T-helper 2 cell treated with Interferon-gamma antibody and Interleukin-4, amounts not matched to agents 100 ng/mL and 5 ng/mL, for 36 hours (primary cell): ENCODE data around the gene MED29. TPM values are rescaled to one million over a fixed set of nuclear protein-coding genes. Genes with fewer than 3 reads are reported as not detected.

Source experiments
- intact Hi-C: fragments of 100-400 bp; cut with micrococcal nuclease; formaldehyde crosslinking; loops from one replicate; pipeline ENCODE4 v1.15.1; 2023
- total RNA-seq: library from RNA; stranded (reverse); gene quantifications from 2 replicates; pipeline ENCODE4 v1.2.3, GENCODE V29; 2022

MED29 gene
- total RNA-seq, 1 donor from 2014 or later, result 35.8 TPM

DNA sequence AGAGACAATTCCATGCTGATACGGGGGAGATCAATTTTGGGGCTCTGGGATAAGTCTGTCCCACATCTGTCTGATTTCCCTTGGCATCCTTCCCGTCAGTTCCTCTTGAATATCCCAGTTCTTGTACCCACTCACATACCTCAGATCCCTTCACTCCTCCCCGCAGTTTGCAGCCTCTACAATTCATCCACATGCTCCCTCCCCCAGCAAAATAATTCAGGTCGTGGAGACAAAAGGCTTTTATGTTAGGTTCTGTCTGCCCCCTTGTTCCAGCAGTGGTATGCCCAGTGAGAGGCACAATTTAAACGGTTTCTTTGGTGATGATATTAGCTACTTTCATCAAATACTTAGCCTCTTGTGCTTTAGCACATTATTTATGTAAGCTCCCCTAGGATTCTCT is 35.0 kb downstream of the MED29 start:
- intact Hi-C loops, result no loop called here

DNA sequence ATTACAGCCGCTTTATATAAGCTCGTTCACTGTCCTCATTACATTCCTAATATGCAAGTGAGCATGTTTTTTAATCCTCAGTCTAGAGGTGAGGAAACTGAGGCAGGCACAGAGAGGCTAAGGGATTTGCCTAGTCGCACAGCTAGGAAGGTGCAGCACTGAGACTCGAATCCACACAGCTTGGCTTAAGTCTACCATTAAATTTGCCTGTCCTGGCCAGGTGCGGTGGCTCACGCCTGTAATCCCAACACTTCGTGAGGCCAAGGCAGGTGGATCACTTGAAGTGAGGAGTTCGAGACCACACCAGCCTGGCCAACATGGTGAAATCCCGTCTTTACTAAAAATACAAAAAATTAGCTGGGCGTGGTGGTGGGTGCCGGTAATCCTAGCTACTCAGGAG is 36.5 kb downstream of the MED29 start:
- intact Hi-C loops, result no loop called here

DNA sequence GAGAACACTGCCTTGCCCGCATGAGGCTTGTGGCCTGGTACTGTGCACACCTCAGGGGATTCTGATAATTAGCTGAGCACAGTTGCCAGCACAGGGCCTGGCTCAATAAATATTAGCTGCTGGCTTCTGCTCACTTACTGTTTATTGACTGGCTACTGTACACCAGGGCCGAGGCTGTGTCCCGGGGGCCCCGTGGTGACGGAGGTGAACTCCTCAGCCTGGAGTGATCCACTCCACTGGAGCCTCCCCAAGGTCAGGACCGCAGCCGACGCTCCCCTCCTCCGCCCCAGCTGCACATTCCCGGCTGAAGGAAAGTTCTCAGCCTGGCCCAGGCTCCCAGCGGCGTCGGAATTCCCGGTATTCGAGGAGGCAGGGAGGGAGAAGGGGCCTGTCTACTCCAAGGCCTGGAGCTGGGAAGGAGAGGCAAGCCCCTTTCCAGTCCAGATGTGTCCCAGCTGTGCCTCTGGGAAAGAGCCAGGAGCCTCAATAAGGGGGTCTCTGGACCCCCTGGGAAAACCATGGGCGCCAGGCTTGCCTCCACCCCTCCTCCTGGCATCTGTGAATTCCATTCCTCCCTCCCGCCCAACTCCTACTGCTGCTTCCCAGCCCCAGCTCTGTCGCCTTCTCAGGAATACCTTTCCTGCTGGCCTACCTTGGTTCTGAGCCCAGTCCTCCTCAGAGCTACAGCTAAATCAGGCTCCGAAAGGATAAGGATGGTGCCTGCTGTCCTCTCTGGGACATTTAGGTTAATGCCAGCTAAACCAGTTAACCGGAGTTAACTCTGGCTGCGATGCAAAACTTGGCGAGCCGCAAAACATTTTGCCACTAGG is 37.3 kb downstream of the MED29 start:
- intact Hi-C loops, result no loop called here

DNA sequence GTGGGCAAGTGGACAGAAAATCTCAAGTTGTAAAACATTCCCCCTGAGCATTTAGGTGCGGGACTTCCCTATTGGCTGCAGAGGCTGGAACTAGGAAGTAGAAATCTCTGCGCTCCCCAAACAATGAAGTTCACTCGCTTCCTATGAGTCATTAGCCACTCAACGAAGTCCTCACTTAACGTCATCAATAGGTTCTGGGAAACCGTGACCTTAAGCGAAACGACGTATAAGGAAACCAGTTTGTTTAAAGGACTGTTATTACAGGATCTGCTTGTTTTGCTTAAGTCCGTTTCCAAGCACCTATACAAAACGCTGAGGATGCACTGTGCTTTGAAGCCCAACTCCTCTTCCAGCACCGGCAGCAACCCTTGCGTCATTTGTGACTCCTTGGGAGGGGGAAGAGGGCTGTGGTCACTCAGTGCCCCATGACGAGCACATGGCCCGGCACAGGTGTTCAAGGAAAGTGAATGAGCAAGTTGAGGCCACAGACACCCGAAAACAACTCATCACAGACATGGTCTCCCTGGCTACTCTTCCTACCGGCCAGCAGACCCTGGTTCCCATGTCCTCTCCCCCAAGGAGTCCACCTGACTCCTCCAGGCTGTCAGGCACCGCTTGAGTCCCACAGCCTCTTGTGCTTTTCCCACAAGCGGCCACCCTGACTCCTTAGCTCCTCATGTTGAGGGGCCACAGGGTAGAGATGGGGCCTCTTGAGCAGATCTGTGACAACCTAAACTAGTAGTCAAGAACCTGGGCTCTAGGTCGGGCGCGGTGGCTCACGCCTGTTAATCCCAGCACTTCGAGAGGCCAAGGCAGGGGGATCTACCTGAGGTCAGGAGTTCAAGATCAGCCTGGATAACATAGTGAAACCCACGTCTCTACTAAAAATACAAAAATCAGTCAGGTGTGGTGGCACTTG is 39.8 kb downstream of the MED29 start:
- intact Hi-C loops, result loop anchor here (1.0 kb wide), 1 partner anchor 19 kb away; the partner anchor contains the start of gene PLEKHG2

DNA sequence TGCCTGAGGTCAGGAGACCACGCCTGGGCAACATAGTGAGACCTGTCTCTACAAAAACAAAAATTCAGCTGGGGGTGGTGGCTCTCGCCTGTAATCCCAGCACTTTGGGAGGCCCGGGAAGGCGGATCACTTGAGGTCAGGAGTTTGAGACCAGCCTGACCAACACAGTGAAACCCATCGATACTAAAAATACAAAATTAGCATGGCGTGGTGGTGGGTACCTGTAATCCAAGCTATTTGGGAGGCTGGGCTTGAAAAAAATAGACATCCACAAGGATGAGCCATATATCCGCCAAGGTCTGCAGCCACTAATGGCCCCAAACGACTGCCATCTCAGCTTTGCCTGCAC is 41.5 kb downstream of the MED29 start:
- intact Hi-C loops, result no loop called here

DNA sequence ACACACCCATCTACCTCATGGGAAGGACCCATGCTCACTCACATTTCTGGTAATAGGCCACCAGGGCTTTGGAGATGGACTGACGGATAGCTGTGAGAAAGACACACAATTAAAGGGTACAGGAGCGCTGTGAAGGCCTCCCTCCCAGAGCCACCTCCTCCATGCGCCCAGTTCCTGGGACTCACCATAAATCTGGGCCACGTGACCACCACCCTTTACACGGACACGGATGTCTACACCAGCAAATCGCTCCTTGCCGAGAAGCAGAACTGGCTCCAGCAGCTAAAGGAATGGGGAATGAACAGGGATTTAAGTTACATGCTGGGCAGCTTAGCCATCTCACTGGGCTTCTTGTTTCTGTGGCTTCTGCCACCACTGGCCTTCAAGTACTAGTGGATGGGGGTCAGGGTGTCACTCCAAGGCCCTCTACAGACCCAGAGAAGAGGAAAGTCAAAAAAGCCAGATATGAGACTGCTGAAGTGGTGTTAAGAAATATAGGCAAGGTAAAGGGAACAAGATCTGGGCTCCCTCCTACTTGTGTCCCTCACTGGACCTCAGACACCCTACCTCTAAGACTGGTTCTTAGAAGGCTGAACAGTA is 42.4 kb downstream of the MED29 start:
- intact Hi-C loops, result no loop called here

DNA sequence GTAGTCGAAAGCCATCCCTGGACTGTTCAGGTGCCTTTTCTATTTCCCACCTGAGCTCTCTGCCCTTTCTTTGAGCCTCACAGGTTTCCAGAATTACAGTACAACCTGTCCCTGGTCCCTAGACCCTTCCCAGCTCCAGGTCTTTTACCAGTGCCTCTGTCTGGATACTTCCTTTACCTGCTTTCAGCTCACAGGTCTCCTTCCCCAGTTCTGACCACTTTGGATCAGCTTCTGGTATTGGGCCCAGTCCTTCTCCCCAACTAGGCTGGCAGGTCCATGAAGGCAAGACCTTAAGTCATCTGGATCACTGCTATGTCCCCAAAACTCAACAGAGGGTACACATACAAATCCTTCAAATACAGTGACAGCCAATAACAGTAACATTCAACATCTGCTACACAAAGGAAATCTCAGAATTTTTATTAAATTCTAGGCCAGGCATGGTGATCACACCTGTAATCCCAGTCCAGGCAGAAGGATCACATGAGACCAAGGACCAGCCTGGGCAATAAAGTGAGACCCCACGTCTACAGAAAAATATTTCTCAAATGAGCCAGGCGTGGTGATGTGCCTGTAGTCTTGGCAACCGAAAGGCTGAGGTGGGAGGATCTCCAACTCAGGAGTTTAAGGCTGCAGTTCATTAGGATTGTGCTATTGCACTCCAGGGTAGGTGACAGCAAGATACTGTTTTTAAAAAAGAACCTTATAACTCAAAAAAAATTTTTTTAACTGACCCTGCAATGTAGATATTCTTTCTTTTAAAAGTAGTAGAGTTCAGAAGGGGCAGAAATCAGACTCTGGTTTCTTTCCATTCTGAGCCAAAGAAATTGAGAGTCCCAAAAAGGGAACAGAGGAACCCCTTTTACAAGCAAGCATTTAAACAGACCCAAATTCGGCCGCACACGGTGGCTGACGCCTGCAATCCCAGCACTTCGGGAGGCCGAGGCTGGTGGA is 43.2 kb downstream of the MED29 start:
- intact Hi-C loops, result no loop called here

DNA sequence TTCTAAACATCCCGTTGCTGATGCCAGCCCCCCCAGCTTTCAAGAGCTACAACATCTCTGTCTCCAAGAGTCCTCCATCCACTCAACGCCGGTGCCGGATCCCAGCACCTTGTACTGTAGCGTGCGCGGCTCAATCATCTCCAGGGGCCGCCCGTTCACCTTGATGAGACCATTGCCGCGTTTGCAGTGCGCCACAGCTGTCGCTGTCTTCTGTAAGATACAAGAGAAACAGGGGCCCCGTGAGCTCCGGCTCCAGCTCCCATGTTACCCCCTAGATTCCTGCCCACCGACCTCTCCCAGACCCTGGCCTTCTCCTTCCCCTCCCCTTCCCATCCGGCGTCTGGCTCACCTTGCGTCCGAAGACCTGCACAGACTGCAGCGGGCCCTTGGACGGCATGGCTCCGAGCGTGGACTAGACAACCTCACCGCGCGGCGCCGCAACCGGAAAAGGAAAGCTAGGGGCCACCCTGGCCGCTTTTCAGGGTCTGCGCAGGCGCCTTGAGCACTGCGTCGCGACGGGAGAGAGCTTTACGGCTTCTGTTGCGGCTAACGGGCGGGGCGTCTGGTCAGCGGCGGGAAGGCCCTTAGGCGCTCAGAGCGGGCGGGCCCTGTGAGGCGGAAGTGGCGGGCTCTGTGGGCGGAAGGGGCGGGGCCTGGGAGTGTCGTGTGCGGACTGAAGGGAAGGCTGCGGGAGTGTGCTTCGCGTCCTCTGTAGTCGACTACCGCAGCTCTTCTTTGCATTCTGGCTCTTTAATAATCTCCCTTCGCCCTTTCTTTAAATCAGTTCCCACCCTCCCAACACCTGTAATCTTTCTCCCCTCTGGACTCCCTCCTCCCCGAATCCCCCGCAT is 44.5 kb downstream of the MED29 start, which contains the start of gene RPS16:
TSS of gene RPS16 (minus strand) at position 451 of the 851 bp plus-strand sequence. CDS start at position 397, 54 bp downstream.
- intact Hi-C loops, result loop anchor here (1.0 to 2.0 kb wide), 4 partner anchors 10 to 45 kb away; partner anchors contain the start of genes MED29, PAF1, PLEKHG2 and SUPT5H

DNA sequence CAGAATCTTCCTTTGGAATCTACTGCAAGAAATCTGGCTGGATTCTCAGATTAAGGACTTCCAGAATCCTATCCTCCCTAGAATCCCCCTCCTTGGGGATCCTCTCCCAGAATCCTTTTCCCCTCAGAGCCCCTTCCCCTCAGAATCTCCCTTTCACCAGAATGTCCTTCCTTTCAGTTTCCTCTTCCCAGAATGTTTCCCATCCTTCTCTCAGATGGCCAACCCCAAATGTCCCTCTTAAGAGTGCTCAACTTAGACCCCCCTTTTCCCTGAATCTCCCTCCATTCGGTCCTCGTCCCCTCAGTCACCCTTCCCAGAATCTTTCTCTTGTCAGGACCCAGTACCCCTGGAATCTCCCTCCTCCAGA is 45.2 kb downstream of the MED29 start:
- intact Hi-C loops, result loop anchor here (1.0 to 2.0 kb wide), 4 partner anchors 9 to 45 kb away; partner anchors contain the start of genes MED29, PAF1, PLEKHG2 and SUPT5H

DNA sequence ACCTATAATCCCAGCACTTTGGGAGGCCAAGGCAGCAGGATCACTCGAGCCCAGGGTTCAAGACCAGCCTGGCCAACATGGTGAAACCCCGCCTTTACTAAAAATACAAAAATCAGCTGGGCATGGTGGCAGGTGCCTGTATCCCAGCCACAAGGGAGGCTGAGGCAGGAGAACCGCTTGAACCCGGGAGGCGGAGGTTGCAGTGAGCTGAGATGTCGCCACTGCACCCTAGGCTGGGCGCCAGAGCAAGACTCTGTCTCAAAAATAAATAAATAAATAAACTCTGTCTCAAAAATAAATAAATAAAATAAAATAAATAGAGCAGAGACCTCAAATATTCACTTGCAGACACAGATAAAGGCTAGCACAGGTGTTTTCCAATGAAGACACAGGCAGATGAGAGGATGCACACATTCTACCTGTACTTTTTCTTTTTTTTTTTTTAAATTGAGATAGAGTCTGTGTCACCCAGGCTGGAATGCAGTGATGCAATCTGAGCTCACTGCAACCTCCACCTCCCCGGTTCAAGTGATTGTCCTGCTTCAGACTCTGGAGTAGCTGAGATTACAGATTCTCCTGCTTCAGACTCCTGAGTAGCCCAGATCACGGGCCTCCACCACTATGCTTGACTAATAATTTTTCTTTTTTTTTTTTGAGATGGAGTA is 47.2 kb downstream of the MED29 start:
- intact Hi-C loops, result no loop called here

DNA sequence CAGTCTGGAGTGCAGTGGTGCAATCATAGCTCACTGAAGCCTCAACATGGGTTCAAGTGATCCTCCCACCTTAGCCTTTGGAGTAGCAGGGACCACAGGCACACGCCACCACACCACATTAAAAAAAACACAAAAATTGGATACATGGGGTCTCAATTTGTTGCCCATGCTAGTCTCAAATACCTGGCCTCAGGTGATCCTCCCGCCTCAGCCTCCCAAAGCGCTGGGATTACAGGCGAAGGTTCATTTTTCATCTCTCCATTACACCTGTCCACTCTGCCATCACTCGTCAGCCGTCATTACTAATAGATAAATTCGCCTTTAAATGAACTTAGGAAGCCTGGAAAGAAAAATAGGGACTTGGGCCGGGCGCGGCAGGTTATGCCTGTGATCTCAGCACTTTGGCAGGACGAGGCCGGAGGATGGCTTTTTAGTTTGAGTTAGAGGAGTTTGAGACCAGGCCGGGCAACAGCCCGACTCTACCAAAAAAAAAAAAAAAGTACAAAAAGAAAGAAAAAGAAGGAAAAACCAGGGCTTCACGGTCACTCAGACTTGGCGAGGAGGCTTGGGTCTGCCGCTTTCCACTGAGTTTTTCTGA is 53.5 kb downstream of the MED29 start:
- intact Hi-C loops, result loop anchor here (1.0 to 10.0 kb wide), 4 partner anchors 8 to 400 kb away; partner anchors contain the start of genes FBL, PLEKHG2 and TIMM50

DNA sequence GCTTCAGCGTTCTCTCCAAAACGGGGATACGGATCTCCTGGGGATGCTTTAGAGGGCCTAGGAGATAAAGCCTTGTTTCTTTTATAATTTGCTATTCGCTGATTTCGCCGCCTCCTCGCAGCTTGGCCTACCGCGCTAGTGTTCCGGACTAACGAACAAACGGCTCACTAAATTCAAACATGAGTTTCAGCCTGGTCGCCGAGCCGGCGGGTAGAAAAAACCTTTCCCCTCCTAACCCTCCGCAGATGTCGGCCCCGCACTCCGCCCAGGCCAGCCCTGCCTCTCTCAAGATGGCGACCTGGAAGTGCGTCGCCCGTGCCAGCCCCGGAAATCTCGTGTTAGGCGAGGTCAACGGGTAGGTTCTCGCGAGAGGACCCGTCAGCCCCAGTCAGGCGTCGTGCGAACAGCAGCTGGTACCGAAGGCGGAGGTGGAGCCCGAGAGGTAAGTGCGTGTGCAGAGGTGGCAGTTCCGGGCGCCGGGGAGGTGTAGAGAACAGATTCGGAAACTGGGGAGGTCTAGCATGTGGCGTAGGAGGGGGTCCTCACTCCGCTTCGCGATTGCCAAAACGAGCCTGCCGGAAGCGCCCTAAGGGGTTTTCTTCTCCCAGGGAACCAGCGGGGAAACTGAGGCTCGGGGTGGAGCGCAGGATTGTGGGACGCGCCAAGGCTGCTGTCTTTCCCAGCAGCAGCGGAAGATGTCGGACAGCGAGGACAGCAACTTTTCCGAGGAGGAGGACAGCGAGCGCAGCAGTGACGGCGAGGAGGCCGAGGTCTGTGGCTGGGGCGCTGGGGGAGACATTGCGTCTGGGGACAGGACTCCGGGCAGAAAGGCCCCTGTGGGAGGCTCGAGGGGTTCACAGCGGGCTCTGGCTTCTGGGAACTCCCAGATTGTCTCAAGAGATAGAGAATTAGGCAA is 54.3 kb downstream of the MED29 start, which contains the start of gene SUPT5H:
TSS of gene SUPT5H (plus strand) at position 387 of the 916 bp plus-strand sequence. CDS start at position 696, 309 bp downstream.
- intact Hi-C loops, result loop anchor here (1.0 to 10.0 kb wide), 4 partner anchors 9 to 399 kb away; partner anchors contain the start of genes FBL, PLEKHG2 and TIMM50

DNA sequence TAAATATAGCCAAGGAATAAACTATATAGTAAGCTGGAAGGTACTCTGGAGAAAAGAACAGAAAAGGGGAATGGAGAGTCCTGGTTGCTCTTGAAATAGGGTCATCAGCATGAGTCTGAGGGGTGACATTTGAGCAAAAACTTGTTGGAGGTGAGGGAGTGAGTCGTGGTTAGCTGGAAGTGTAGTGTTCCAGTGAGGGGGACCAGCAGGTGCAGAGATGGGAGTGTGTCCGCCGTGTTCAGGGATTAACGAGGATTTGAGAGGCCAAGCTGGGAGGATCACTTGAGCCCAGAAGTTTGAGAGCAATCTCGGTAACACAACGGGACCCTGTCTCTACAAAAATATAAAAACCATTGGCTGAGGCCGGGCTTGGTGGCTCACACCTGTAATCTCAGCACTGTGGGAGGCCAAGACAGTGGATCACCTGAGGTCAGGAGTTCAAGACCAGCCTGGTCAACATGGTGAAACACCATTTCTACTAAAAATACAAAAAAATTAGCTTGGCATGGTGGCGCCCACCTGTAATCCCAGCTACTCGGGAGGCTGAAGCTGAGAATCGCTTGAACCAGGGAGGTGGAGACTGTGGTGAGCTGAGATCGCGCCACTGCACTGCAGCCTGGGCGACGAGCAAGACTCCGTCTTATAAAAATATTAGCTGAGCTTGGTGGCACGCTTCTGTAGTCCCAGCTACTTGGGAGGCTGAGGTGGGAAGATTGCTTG is 55.3 kb downstream of the MED29 start:
- intact Hi-C loops, result loop anchor here (10.0 kb wide), 1 partner anchor 398 kb away; the partner anchor contains the start of gene FBL

DNA sequence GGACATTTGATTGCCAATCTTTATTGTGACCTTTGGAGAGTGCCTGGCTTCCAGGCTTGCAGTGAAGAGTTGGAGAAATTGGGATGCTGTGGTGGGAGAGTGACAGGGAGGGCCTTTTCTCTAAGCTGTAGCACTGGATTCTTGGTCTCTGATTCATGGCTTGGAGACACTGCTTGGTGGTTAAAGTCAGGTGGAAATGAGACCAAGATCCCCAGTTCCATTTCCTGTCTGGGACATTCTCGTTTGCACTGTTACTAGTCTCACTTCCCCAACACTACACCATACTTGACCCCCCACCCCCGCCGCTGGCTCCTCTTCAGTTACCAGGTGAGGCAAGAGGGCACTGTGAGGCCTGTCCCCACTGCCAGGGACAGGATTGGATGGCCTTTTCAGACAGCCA is 57.1 kb downstream of the MED29 start:
- intact Hi-C loops, result loop anchor here (10.0 kb wide), 1 partner anchor 397 kb away; the partner anchor contains the start of gene FBL

DNA sequence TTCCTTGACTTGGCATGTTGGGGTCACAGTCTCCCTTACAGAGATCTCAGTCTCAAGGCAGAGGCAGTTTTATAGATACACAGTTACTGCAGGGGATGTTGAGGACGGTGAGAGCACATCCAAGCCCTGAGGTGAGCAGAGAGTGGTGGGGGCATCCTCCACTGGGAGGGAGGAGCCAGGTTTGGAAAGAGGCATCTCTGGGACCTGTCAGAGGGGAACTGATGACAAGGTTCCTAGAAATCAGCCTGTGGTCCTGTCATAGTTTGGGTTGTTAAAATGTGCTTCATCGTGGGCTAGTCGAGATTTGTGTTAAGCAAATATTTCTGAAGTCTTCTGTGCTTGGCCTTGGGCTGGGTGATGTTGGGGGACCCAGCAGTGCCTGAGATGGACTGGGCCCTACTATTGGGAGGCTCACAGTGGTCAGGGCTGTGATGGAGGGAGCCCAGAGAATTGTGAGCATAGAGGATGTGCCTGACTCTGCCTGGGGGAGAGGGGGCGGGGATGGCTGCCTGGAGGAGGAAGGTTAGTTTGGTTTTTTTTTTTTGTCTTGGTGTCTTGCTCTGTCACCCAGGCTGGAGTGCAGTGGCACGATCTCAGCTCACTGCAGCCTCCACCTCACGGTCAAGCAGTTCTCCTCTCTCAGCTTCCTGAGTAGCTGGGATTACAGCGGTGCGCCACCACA is 58.1 kb downstream of the MED29 start:
- intact Hi-C loops, result loop anchor here (10.0 kb wide), 1 partner anchor 396 kb away; the partner anchor contains the start of gene FBL
